ENCODE results near the gene FOXN4. TPM values are rescaled to one million over a fixed set of nuclear protein-coding genes. Genes with fewer than 3 reads are reported as not detected.

FOXN4 gene
- total and polyA plus RNA-seq, 12 donors, result 0.22 to 0.24 TPM; not detected in 10

GRCh38 chr12:109239691-109240090 lies 69.4 kb downstream of the FOXN4 start:
- intact Hi-C loops (cut with DNase I), result no loop called here
- 87 to 100% (median 89%) methylated on average over 3 to 11 of the region's 11 CpGs for WGBS, 4 donors
- Histone ChIP-seq H3K36me3 (replicated peaks in 1 of 2) (peaks cover 0 to 85% of the 10 kb centered on the region in 2 donors), H3K4me3 (no peak overlapping the region), H3K27me3 (no peaks in the 10 kb centered on the region), H3K9me3 (replicated peaks in 1 of 3) (no peaks in the 10 kb centered on the region), H3K4me1 (replicated peaks in 1 of 2) (peaks cover 0 to 10% of the 10 kb centered on the region in 2 donors), H3K27ac (peak overlapping the region in 1 of 5 donors; percentile 3)
- no peak for TF ChIP-seq POLR2A (IDR thresholded peaks at IDR 0.05)
- TF ChIP-seq CTCF (IDR thresholded peaks at IDR 0.05), result no peak
- no peak for DNase-seq

GRCh38 chr12:109239179-109239578 lies 69.9 kb downstream of the FOXN4 start:
- Histone ChIP-seq H3K4me3 (no peak overlapping the region), H3K27ac (peak overlapping the region in 1 of 5 donors; percentile 3), H3K36me3 (replicated peaks in 1 of 2) (peaks cover 0 to 90% of the 10 kb centered on the region in 2 donors), H3K9me3 (replicated peaks in 1 of 3) (no peaks in the 10 kb centered on the region), H3K27me3 (no peaks in the 10 kb centered on the region), H3K4me1 (replicated peaks in 1 of 2) (peaks cover 0 to 10% of the 10 kb centered on the region in 2 donors)
- WGBS, 4 donors, result 77 to 85% (median 81%) methylated on average over 4 of the region's 4 CpGs
- DNase-seq, result no peak
- intact Hi-C loops (cut with DNase I), result no loop called here
- TF ChIP-seq CTCF (IDR thresholded peaks at IDR 0.05) (no peak), POLR2A (IDR thresholded peaks at IDR 0.05) (no peak)

GRCh38 chr12:109236257-109236656 lies 72.8 kb downstream of the FOXN4 start:
- Histone ChIP-seq H3K4me1 (replicated peaks in 1 of 2) (no peaks in the 10 kb centered on the region), H3K4me3 (no peak overlapping the region), H3K27ac (no peak overlapping the region), H3K36me3 (replicated peaks in 1 of 2) (peaks cover 0 to 94% of the 10 kb centered on the region in 2 donors), H3K9me3 (replicated peaks in 1 of 3) (no peaks in the 10 kb centered on the region), H3K27me3 (no peaks in the 10 kb centered on the region)
- DNase-seq, result no peak
- intact Hi-C loops (cut with DNase I), result no loop called here
- TF ChIP-seq POLR2A (IDR thresholded peaks at IDR 0.05), result no peak
- no peak for TF ChIP-seq CTCF (IDR thresholded peaks at IDR 0.05)
- WGBS, 4 donors, result 88 to 91% (median 90%) methylated on average over 6 of the region's 6 CpGs

- Histone ChIP-seq H3K27me3 (no peaks in the 10 kb centered on the region), H3K4me1 (replicated peaks in 1 of 2) (no peaks in the 10 kb centered on the region), H3K4me3 (no peak overlapping the region), H3K27ac (peak overlapping the region in 1 of 5 donors; percentile 30), H3K9me3 (replicated peaks in 1 of 3) (no peaks in the 10 kb centered on the region), H3K36me3 (replicated peaks in 1 of 2) (peaks cover 0 to 95% of the 10 kb centered on the region in 2 donors)
- TF ChIP-seq CTCF (IDR thresholded peaks at IDR 0.05) (no peak), POLR2A (IDR thresholded peaks at IDR 0.05) (no peak)
- intact Hi-C loops (cut with DNase I), result no loop called here
- peak in 2 of 7 donors; percentile 27 to 36 for DNase-seq
- 57 to 62% (median 58%) methylated on average over 7 to 15 of the region's 15 CpGs for WGBS, 4 donors
These were observed 75.1 kb downstream of the FOXN4 start for GRCh38 chr12:109234012-109234411.
